HEK293 (cell line): ENCODE results near the gene ZNF530.

Experiments
- CTCF ChIA-PET: fragments of 350-600 bp; formaldehyde crosslinking; extraction: SDS; loops from one replicate; lab custom pipeline; 2021; ENCODE audit warnings: antibody characterized with exemption; lab: Yijun Ruan, JAX
- POLR2A ChIA-PET: fragments of 300-600 bp; formaldehyde crosslinking; extraction: SDS; loops from one replicate; lab custom pipeline; 2020; ENCODE audit warnings: antibody characterized with exemption, inconsistent platforms; lab: Yijun Ruan, JAX
- H3K27ac ChIP-seq: fragments of 200-500 bp; sonication (Bioruptor generic); 2 replicates; pipeline ENCODE4 v1.5.1; 2014; ENCODE audit warnings: low read depth, low read length, control low read depth, inconsistent platforms; ENCODE audit errors: extremely low read depth
- H3K36me3 ChIP-seq, 2 experiments: fragments of 200-500 bp in 1 of 2; sonication (Bioruptor generic) in 1 of 2; 1 replicate in 1 of 2; 2 replicates in 1 of 2; pipeline ENCODE4 v1.5.1; 2014 to 2017; ENCODE audit warnings: inconsistent platforms in 2 of 2, low read length in 2 of 2; ENCODE audit not compliant: control insufficient read depth in 2 of 2, insufficient read depth in 1 of 2
- H3K4me1 ChIP-seq: fragments of 200-500 bp; sonication (Bioruptor generic); 2 replicates; pipeline ENCODE4 v1.5.1; 2014; ENCODE audit warnings: mild to moderate bottlenecking, low read length, inconsistent platforms; ENCODE audit not compliant: control insufficient read depth, insufficient read depth
- H3K4me3 ChIP-seq: 2 replicates; pipeline ENCODE4 v1.5.1; 2011; ENCODE audit warnings: low read depth, mild to moderate bottlenecking, control low read depth, low read length, moderate library complexity
- H3K9me3 ChIP-seq: fragments of 200-500 bp; sonication (Bioruptor generic); 2 replicates; pipeline ENCODE4 v1.5.1; 2014; ENCODE audit warnings: low read depth, low read length, inconsistent platforms; ENCODE audit not compliant: control insufficient read depth, insufficient read depth
- BCL11B ChIP-seq: fragments of 450-650 bp; formaldehyde crosslinking; IDR thresholded peaks from 2 replicates; pipeline ENCODE4 v1.5.1; 2016; ENCODE audit warnings: low read depth, missing biosample characterization, missing genetic modification characterization
- HOXC10 ChIP-seq: sonication (generic); formaldehyde crosslinking; IDR thresholded peaks from 2 replicates; pipeline ENCODE4 v1.8.1; 2023; ENCODE audit warnings: mild to moderate bottlenecking, missing genetic modification reagents
- KLF8 ChIP-seq: fragments of 450-650 bp; formaldehyde crosslinking; IDR thresholded peaks from 2 replicates; pipeline ENCODE4 v1.5.1; 2016; ENCODE audit warnings: missing biosample characterization, missing genetic modification characterization
- REPIN1 ChIP-seq: fragments of 450-650 bp; formaldehyde crosslinking; IDR thresholded peaks from 2 replicates; pipeline ENCODE4 v1.5.1; 2017; ENCODE audit warnings: missing biosample characterization, missing genetic modification characterization, low read depth
- SETDB1 ChIP-seq: IDR thresholded peaks from one replicate; pipeline ENCODE4 v1.6.1; 2017; ENCODE audit warnings: mild to moderate bottlenecking, low read length, moderate library complexity, mixed read lengths; ENCODE audit not compliant: insufficient read length
- SP2 ChIP-seq: fragments of 450-650 bp; formaldehyde crosslinking; IDR thresholded peaks from 2 replicates; pipeline ENCODE4 v1.5.1; 2016; ENCODE audit warnings: missing biosample characterization, missing genetic modification characterization
- TRIM28 ChIP-seq: IDR thresholded peaks from 2 replicates; pipeline ENCODE4 v1.6.1; 2011; ENCODE audit warnings: low read length, control low read depth, borderline replicate concordance
- YY2 ChIP-seq: fragments of 450-650 bp; formaldehyde crosslinking; IDR thresholded peaks from 2 replicates; pipeline ENCODE4 v1.5.1; 2016; ENCODE audit warnings: missing biosample characterization, missing genetic modification characterization
- ZBTB21 ChIP-seq: fragments of 450-650 bp; formaldehyde crosslinking; IDR thresholded peaks from 2 replicates; pipeline ENCODE4 v1.5.1; 2017; ENCODE audit warnings: missing biosample characterization, missing genetic modification characterization
- ZBTB8A ChIP-seq: fragments of 450-650 bp; formaldehyde crosslinking; IDR thresholded peaks from 2 replicates; pipeline ENCODE4 v1.5.1; 2016; ENCODE audit warnings: missing biosample characterization, missing genetic modification characterization
- ZNF10 ChIP-seq: fragments of 450-650 bp; formaldehyde crosslinking; IDR thresholded peaks from 2 replicates; pipeline ENCODE4 v1.5.1; 2017; ENCODE audit warnings: missing biosample characterization, missing genetic modification characterization
- ZNF146 ChIP-seq: fragments of 450-650 bp; formaldehyde crosslinking; IDR thresholded peaks from 2 replicates; pipeline ENCODE4 v1.5.1; 2016; ENCODE audit warnings: missing biosample characterization, missing genetic modification characterization
- ZNF221 ChIP-seq: fragments of 450-650 bp; formaldehyde crosslinking; IDR thresholded peaks from 2 replicates; pipeline ENCODE4 v1.5.1; 2017; ENCODE audit warnings: missing biosample characterization, missing genetic modification characterization, borderline replicate concordance
- ZNF274 ChIP-seq, 2 experiments: fragments of 200-500 bp in 1 of 2; fragments of 450-650 bp in 1 of 2; sonication (Bioruptor generic) in 1 of 2; formaldehyde crosslinking in 1 of 2; IDR thresholded peaks; 2 replicates each; pipeline versions ENCODE4 v1.5.1 to v1.6.1; 2014 to 2016; ENCODE audit warnings: borderline replicate concordance in 1 of 2, inconsistent platforms in 1 of 2, low read length in 1 of 2, missing biosample characterization in 1 of 2, missing genetic modification characterization in 1 of 2
- ZNF324 ChIP-seq: fragments of 450-650 bp; formaldehyde crosslinking; IDR thresholded peaks from 2 replicates; pipeline ENCODE4 v1.5.1; 2016; ENCODE audit warnings: missing biosample characterization, missing genetic modification characterization
- ZNF350 ChIP-seq: fragments of 450-650 bp; formaldehyde crosslinking; IDR thresholded peaks from 2 replicates; pipeline ENCODE4 v1.5.0; 2017; ENCODE audit warnings: missing biosample characterization, mild to moderate bottlenecking, missing genetic modification characterization
- ZNF416 ChIP-seq: fragments of 450-650 bp; formaldehyde crosslinking; IDR thresholded peaks from 2 replicates; pipeline ENCODE4 v1.5.1; 2016; ENCODE audit warnings: missing biosample characterization, missing genetic modification characterization
- ZNF501 ChIP-seq: fragments of 450-650 bp; formaldehyde crosslinking; IDR thresholded peaks from 2 replicates; pipeline ENCODE4 v1.5.1; 2016; ENCODE audit warnings: missing biosample characterization, missing genetic modification characterization
- ZNF558 ChIP-seq: fragments of 450-650 bp; formaldehyde crosslinking; IDR thresholded peaks from 2 replicates; pipeline ENCODE4 v1.5.1; 2016; ENCODE audit warnings: missing biosample characterization, missing genetic modification characterization
- ZNF610 ChIP-seq: fragments of 450-650 bp; formaldehyde crosslinking; IDR thresholded peaks from 2 replicates; pipeline ENCODE4 v1.5.1; 2016; ENCODE audit warnings: missing biosample characterization, missing genetic modification characterization, borderline replicate concordance
- ZNF626 ChIP-seq: fragments of 450-650 bp; sonication (Bioruptor Pico); formaldehyde crosslinking; IDR thresholded peaks from 2 replicates; pipeline ENCODE4 v1.5.1; 2018; ENCODE audit warnings: missing biosample characterization, missing genetic modification characterization, inconsistent platforms
- ZNF629 ChIP-seq: fragments of 450-650 bp; formaldehyde crosslinking; IDR thresholded peaks from 2 replicates; pipeline ENCODE4 v1.5.1; 2017; ENCODE audit warnings: missing biosample characterization, missing genetic modification characterization
- ZNF776 ChIP-seq: fragments of 450-650 bp; formaldehyde crosslinking; IDR thresholded peaks from 2 replicates; pipeline ENCODE4 v1.5.0; 2017; ENCODE audit warnings: missing biosample characterization, missing genetic modification characterization, borderline replicate concordance
- ZNF792 ChIP-seq: fragments of 450-650 bp; formaldehyde crosslinking; IDR thresholded peaks from 2 replicates; pipeline ENCODE4 v1.5.1; 2016; ENCODE audit warnings: missing biosample characterization, missing genetic modification characterization
- TF ChIP-seq, protein P1 (sequence below): fragments of 450-650 bp; formaldehyde crosslinking; IDR thresholded peaks from 2 replicates; pipeline ENCODE4 v1.5.1; 2016; ENCODE audit warnings: missing biosample characterization, missing genetic modification characterization, borderline replicate concordance
- TF ChIP-seq, protein P2 (sequence below): fragments of 450-650 bp; formaldehyde crosslinking; IDR thresholded peaks from 2 replicates; pipeline ENCODE4 v1.5.1; 2016; ENCODE audit warnings: missing biosample characterization, missing genetic modification characterization
- TF ChIP-seq, protein P3 (sequence below): fragments of 450-650 bp; formaldehyde crosslinking; IDR thresholded peaks from 2 replicates; pipeline ENCODE4 v1.5.1; 2017; ENCODE audit warnings: missing biosample characterization, missing genetic modification characterization

The ZNF530 gene

DNA sequence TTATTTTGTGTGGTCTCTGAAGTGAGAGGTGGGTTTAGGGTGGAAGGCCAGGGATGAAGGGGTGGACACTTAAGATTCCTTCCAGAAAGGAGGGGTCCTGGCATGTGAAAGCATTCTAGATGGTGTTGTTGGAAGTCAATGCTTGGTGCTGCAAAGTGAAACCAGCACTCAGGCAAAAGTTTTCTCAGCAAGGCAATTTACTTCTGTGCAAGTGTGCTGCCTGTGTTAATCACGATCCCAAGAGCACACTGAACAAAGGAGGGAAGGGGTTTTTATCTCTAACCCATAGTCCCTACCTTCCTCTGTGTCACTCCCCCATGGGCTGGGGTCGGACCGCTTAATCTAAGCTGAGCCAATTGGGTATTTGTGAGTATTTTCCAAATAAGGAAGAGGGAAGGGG lies 15.7 kb downstream of the ZNF530 start:
- no peaks in the 10 kb centered on the region for H3K4me1 ChIP-seq
- CTCF ChIA-PET: no interaction called here
- peaks cover 27% of the 10 kb centered on the region for H3K9me3 ChIP-seq
- H3K4me3 ChIP-seq: peak overlapping the region; percentile 95
- no peak overlapping the region for H3K27ac ChIP-seq
- TF ChIP-seq ZBTB21 (tag by site-specific recombination): 0 out of 2 replicates have a peak, but pooled peaks have one; percentile 6
- TF ChIP-seq SP2 (tag by site-specific recombination): 0 out of 2 replicates have a peak, but pooled peaks have one; percentile 19
- no peak for TF ChIP-seq BCL11B (tag by site-specific recombination)
- peak; percentile 94; the same call in 1 of the 2 replicates for TF ChIP-seq TRIM28
- peak; percentile 97 for TF ChIP-seq SETDB1
- no peak for TF ChIP-seq ZNF629 (tag by site-specific recombination)
- no peak for TF ChIP-seq YY2 (tag by site-specific recombination)
- TF ChIP-seq ZNF610 (tag by site-specific recombination): no peak
- no peak for TF ChIP-seq ZNF10 (tag by site-specific recombination)
- no peak for TF ChIP-seq KLF8
- TF ChIP-seq ZNF776 (tag by site-specific recombination): no peak
- peaks cover 38 to 54% of the 10 kb centered on the region in 2 experiments for H3K36me3 ChIP-seq
- POLR2A ChIA-PET: no interaction called here

DNA sequence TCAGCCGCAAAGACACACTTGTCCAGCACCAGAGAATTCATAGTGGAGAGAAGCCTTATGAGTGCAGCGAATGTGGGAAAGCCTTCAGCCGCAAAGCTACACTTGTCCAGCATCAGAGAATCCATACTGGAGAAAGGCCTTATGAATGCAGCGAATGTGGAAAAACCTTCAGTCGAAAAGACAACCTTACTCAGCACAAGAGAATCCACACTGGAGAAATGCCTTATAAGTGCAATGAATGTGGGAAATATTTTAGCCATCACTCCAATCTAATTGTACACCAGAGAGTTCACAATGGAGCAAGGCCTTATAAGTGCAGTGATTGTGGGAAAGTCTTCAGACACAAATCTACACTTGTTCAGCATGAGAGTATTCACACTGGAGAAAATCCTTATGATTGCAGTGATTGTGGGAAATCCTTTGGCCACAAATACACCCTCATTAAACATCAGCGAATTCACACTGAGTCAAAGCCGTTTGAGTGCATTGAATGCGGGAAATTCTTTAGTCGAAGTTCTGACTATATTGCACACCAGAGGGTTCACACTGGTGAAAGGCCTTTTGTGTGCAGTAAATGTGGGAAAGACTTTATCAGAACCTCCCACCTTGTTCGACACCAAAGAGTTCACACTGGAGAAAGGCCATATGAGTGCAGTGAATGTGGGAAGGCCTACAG lies 21.1 kb downstream of the ZNF530 start:
- H3K27ac ChIP-seq: no peak overlapping the region
- peaks cover 30% of the 10 kb centered on the region for H3K9me3 ChIP-seq
- H3K4me1 ChIP-seq: no peaks in the 10 kb centered on the region
- ChIA-PET POLR2A (interaction anchor here (1.2 kb wide), 1 partner anchor 61 kb away, joined by 5 read pairs; the partner anchor contains the start of gene ZNF551), CTCF (no interaction called here)
- no peak overlapping the region for H3K4me3 ChIP-seq
- peaks cover 54 to 89% of the 10 kb centered on the region in 2 experiments for H3K36me3 ChIP-seq
- TF ChIP-seq ZNF221 (tag by site-specific recombination): no peak
- no peak for TF ChIP-seq ZNF146 (tag by site-specific recombination)
- TF ChIP-seq ZNF324: no peak
- TF ChIP-seq SETDB1: peak; percentile 100
- TF ChIP-seq HOXC10: no peak
- TF ChIP-seq ZNF626 (tag by site-specific recombination): 0 out of 2 replicates have a peak, but pooled peaks have one; percentile 45
- TF ChIP-seq ZNF610 (tag by site-specific recombination): no peak
- TF ChIP-seq BCL11B (tag by site-specific recombination): no peak
- TF ChIP-seq ZNF501 (tag by site-specific recombination): no peak
- no peak for TF ChIP-seq ZNF558 (tag by site-specific recombination)
- TF ChIP-seq, protein P1, sequence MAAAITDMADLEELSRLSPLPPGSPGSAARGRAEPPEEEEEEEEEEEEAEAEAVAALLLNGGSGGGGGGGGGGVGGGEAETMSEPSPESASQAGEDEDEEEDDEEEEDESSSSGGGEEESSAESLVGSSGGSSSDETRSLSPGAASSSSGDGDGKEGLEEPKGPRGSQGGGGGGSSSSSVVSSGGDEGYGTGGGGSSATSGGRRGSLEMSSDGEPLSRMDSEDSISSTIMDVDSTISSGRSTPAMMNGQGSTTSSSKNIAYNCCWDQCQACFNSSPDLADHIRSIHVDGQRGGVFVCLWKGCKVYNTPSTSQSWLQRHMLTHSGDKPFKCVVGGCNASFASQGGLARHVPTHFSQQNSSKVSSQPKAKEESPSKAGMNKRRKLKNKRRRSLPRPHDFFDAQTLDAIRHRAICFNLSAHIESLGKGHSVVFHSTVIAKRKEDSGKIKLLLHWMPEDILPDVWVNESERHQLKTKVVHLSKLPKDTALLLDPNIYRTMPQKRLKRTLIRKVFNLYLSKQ (tag by site-specific recombination): no peak
- TF ChIP-seq, protein P2, sequence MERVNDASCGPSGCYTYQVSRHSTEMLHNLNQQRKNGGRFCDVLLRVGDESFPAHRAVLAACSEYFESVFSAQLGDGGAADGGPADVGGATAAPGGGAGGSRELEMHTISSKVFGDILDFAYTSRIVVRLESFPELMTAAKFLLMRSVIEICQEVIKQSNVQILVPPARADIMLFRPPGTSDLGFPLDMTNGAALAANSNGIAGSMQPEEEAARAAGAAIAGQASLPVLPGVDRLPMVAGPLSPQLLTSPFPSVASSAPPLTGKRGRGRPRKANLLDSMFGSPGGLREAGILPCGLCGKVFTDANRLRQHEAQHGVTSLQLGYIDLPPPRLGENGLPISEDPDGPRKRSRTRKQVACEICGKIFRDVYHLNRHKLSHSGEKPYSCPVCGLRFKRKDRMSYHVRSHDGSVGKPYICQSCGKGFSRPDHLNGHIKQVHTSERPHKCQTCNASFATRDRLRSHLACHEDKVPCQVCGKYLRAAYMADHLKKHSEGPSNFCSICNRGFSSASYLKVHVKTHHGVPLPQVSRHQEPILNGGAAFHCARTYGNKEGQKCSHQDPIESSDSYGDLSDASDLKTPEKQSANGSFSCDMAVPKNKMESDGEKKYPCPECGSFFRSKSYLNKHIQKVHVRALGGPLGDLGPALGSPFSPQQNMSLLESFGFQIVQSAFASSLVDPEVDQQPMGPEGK (tag by site-specific recombination): no peak
- no peak for TF ChIP-seq ZNF274 (IDR thresholded peaks at IDR 0.05; ENCODE audit: low read length)
- peak; percentile 93; the same call in 1 of the 2 replicates for TF ChIP-seq ZNF274 (tag by site-specific recombination; IDR thresholded peaks at IDR 0.05; ENCODE audit: borderline replicate concordance)
- TF ChIP-seq, protein P3, sequence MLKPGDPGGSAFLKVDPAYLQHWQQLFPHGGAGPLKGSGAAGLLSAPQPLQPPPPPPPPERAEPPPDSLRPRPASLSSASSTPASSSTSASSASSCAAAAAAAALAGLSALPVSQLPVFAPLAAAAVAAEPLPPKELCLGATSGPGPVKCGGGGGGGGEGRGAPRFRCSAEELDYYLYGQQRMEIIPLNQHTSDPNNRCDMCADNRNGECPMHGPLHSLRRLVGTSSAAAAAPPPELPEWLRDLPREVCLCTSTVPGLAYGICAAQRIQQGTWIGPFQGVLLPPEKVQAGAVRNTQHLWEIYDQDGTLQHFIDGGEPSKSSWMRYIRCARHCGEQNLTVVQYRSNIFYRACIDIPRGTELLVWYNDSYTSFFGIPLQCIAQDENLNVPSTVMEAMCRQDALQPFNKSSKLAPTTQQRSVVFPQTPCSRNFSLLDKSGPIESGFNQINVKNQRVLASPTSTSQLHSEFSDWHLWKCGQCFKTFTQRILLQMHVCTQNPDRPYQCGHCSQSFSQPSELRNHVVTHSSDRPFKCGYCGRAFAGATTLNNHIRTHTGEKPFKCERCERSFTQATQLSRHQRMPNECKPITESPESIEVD (tag by site-specific recombination): no peak
- no peak for TF ChIP-seq ZNF350 (tag by site-specific recombination)
- no peak for TF ChIP-seq ZBTB8A
- no peak for TF ChIP-seq REPIN1 (tag by site-specific recombination)
- no peak for TF ChIP-seq ZNF416 (tag by site-specific recombination)
- TF ChIP-seq ZNF792: no peak
